ENCODE data around the gene ISLR. TPM values are rescaled to one million over a fixed set of nuclear protein-coding genes. Genes with fewer than 3 reads are reported as not detected.

Gene ISLR
- total and polyA plus RNA-seq, 9 of the 15 experiments (the other 6 are each of a cell fraction or from before 2014, with no cell fraction given): not detected

- intact Hi-C loops (cut with micrococcal nuclease) (no loop called here), in situ Hi-C loops (cut with MboI) (loop anchor here (25.0 kb wide), 1 partner anchor 1156 kb away; the partner anchor contains the start of gene GOLGA6D)
- H4K20me1 ChIP-seq (replicated peaks; ENCODE audit: control insufficient read depth, insufficient read depth, low read length): no peaks in the 10 kb centered on the region; the same call in 1 of the 2 replicates
- H3K9me3 ChIP-seq (replicated peaks; ENCODE audit: control insufficient read depth, insufficient read depth, low read depth, low read length): no peaks in the 10 kb centered on the region
- 9% methylated on average over 17 of the region's 28 CpGs for WGBS (ENCODE audit: insufficient coverage, low coverage, missing lambda C conversion rate)
- ATAC-seq (no peak), FAIRE-seq (no peak), DNase-seq (ENCODE audit: extremely low read depth in 1 of 4, low spot score in 3 of 4) (no peak)
- no TSS peak for BruUV-seq (replicated peaks)
- no peak overlapping the region for H3K4me2 ChIP-seq (ENCODE audit: insufficient read depth, low read length)
- peaks cover 39 to 57% of the 10 kb centered on the region in 2 experiments for H3K27me3 ChIP-seq (ENCODE audit: control insufficient read depth in 2 of 2, insufficient read depth in 2 of 2, low read length in 2 of 2)
- no peaks in the 10 kb centered on the region for H3K79me2 ChIP-seq (ENCODE audit: control insufficient read depth, insufficient read depth, low read length)
- no peak overlapping the region for H3K9ac ChIP-seq (ENCODE audit: insufficient read depth in 1 of 2, low read depth in 2 of 2, low read length in 2 of 2)
- H3K36me3 ChIP-seq (ENCODE audit: control insufficient read depth, insufficient read depth, low read length): no peaks in the 10 kb centered on the region
- ChIA-PET CTCF (ENCODE audit: low intra/inter-chr PET ratio) (no interaction called here), POLR2A (no interaction called here)
- H3K9me1 ChIP-seq (ENCODE audit: control insufficient read depth, insufficient read depth, low read length): no peaks in the 10 kb centered on the region
- peaks cover 0 to 30% of the 10 kb centered on the region in 2 experiments; a peak in 2 of 5 replicates for H3K4me1 ChIP-seq (replicated peaks in 1 of 2; ENCODE audit: control insufficient read depth in 2 of 2, insufficient read depth in 2 of 2, low read length in 2 of 2)
- no peak overlapping the region for H3K4me3 ChIP-seq
- no peak overlapping the region for H2AFZ ChIP-seq (ENCODE audit: low read depth, low read length)
- no peak for TF ChIP-seq ZNF280A (IDR thresholded peaks at IDR 0.05; ENCODE audit: low read depth, partially characterized antibody)
- no peak for TF ChIP-seq POU5F1 (IDR thresholded peaks at IDR 0.05; ENCODE audit: borderline replicate concordance, low read depth, low read length, partially characterized antibody)
- TF ChIP-seq HMG20B (CRISPR knock-in tag; IDR thresholded peaks at IDR 0.05): no peak
- H3K27ac ChIP-seq (ENCODE audit: extremely low read depth, low read depth, low read length): no peak overlapping the region
These were observed 42.5 kb upstream of the ISLR start for GRCh38 chr15:74130849-74131627.
